HepG2 (cell line): ENCODE data around the gene MED13. TPM values are rescaled to one million over a fixed set of nuclear protein-coding genes. Genes with fewer than 3 reads are reported as not detected.

Experiments used
- ATAC-seq: fragments of 200-7000 bp; cut with Tn5 transposase; 3 replicates; pipeline ENCODE4 v1.9.1; 2020; ENCODE audit warnings: mild to moderate bottlenecking, moderate library complexity
- BruUV-seq: library from RNA; stranded (reverse); fragments of 400-500 nt; replicated peaks from 2 replicates; lab custom pipeline; 2021; lab: Mats Ljungman, UMichigan
- CTCF ChIA-PET: fragments of 300-600 bp; formaldehyde crosslinking; extraction: SDS; loops from one replicate; lab custom pipeline; 2021; ENCODE audit warnings: low total read pairs, inconsistent platforms, low intra/inter-chr PET ratio; lab: Yijun Ruan, JAX
- POLR2A ChIA-PET: fragments of 350-600 bp; sonication (Branson Sonifier 250); formaldehyde crosslinking; loops from one replicate; lab custom pipeline; 2020; ENCODE audit warnings: antibody characterized with exemption, inconsistent platforms; lab: Yijun Ruan, JAX
- DNase-seq: peaks from one replicate; pipeline ENCODE4 v3.0.0-alpha.2; 2015; ENCODE audit warnings: low spot score
- FAIRE-seq: peaks from 3 replicates; lab custom pipeline; 2011; peaks lifted over from hg19 to GRCh38; lab: Jason Lieb, UNC
- H2AFZ ChIP-seq: one replicate; pipeline ENCODE4 v1.6.1; 2011; ENCODE audit warnings: low read length, inconsistent platforms
- H3K27ac ChIP-seq: fragments of 300-600 bp; 3 replicates; pipeline ENCODE4 v1.8.0; 2011; ENCODE audit warnings: mixed run types, mild to moderate bottlenecking, mixed read lengths, low read length, inconsistent platforms; ENCODE audit not compliant: insufficient read depth; ENCODE audit errors: extremely low read length
- H3K27me3 ChIP-seq, 2 experiments: fragments of 200-600 bp in 1 of 2; 2 replicates in 1 of 2; 3 replicates in 1 of 2; pipeline versions ENCODE4 v1.6.0 to v1.8.0; 2011; ENCODE audit warnings: low read length in 2 of 2, mild to moderate bottlenecking in 2 of 2, moderate library complexity in 2 of 2, inconsistent platforms in 1 of 2; ENCODE audit not compliant: insufficient read depth in 2 of 2, control insufficient read depth in 1 of 2
- H3K36me3 ChIP-seq, 2 experiments: fragments of 200-600 bp in 1 of 2; replicated peaks in 1 of 2; 2 replicates in 1 of 2; 3 replicates in 1 of 2; pipeline versions ENCODE4 v1.5.1 to v1.8.0; 2011; ENCODE audit warnings: low read length in 2 of 2, inconsistent platforms in 1 of 2; ENCODE audit not compliant: insufficient read depth in 2 of 2, control insufficient read depth in 1 of 2
- H3K4me1 ChIP-seq: 2 replicates; pipeline ENCODE4 v1.5.1; 2012; ENCODE audit warnings: low read length, inconsistent platforms; ENCODE audit not compliant: insufficient read depth
- H3K4me2 ChIP-seq: 2 replicates; pipeline ENCODE4 v1.6.0; 2011; ENCODE audit warnings: low read depth, low read length, inconsistent platforms
- H3K4me3 ChIP-seq, 3 experiments: fragments of 200-600 bp in 1 of 3; sonication (generic), shearing (Covaris generic) in 1 of 3; replicated peaks in 1 of 3; 2 replicates each; pipeline ENCODE4 v1.5.1; 2011 to 2016; ENCODE audit warnings: low read length in 3 of 3, inconsistent platforms in 2 of 3, low read depth in 2 of 3, mild to moderate bottlenecking in 2 of 3, control low read depth in 1 of 3, mixed read lengths in 1 of 3; ENCODE audit not compliant: insufficient read depth in 1 of 3
- H3K79me2 ChIP-seq: one replicate; pipeline ENCODE4 v1.6.1; 2011; ENCODE audit warnings: low read length, inconsistent platforms; ENCODE audit not compliant: insufficient read depth
- H3K9ac ChIP-seq: 2 replicates; pipeline ENCODE4 v1.6.0; 2011; ENCODE audit warnings: mild to moderate bottlenecking, low read depth, low read length, inconsistent platforms; ENCODE audit not compliant: insufficient read depth
- H3K9me3 ChIP-seq: 2 replicates; pipeline ENCODE4 v1.5.1; 2012; ENCODE audit warnings: mild to moderate bottlenecking, low read length
- H4K20me1 ChIP-seq: 2 replicates; pipeline ENCODE4 v1.6.0; 2011; ENCODE audit warnings: inconsistent platforms, mild to moderate bottlenecking, low read length, moderate library complexity; ENCODE audit not compliant: insufficient read depth
- DR1 ChIP-seq: sonication (generic); formaldehyde crosslinking; IDR thresholded peaks from 2 replicates; pipeline ENCODE4 v1.8.0; 2021; ENCODE audit warnings: mild to moderate bottlenecking, missing genetic modification reagents, inconsistent platforms
- MED13 ChIP-seq: sonication (generic); formaldehyde crosslinking; IDR thresholded peaks from 2 replicates; pipeline ENCODE4 v1.5.0; 2020; ENCODE audit warnings: missing genetic modification reagents
- PLRG1 ChIP-seq: fragments of 450-650 bp; conservative IDR thresholded peaks from 2 replicates; pipeline ENCODE4 v1.6.1; 2016
- PLSCR1 ChIP-seq: sonication (generic); formaldehyde crosslinking; IDR thresholded peaks from 2 replicates; pipeline ENCODE4 v1.5.0; 2020; ENCODE audit warnings: missing genetic modification reagents, mild to moderate bottlenecking, borderline replicate concordance
- RAD21 ChIP-seq: fragments of 450-650 bp; formaldehyde crosslinking; IDR thresholded peaks from 2 replicates; pipeline ENCODE4 v1.5.0; 2020; ENCODE audit warnings: mild to moderate bottlenecking
- RARA ChIP-seq: IDR thresholded peaks from 2 replicates; pipeline ENCODE4 v1.6.1; 2016; ENCODE audit warnings: missing genetic modification reagents, missing compliant biosample characterization
- SP140L ChIP-seq: sonication (generic); formaldehyde crosslinking; IDR thresholded peaks from 2 replicates; pipeline ENCODE4 v1.4.0; 2020; ENCODE audit warnings: missing genetic modification reagents, borderline replicate concordance
- TFDP2 ChIP-seq: sonication (generic); formaldehyde crosslinking; IDR thresholded peaks from 2 replicates; pipeline ENCODE4 v1.4.0; 2020; ENCODE audit warnings: missing genetic modification reagents
- ZBTB2 ChIP-seq: sonication (generic); formaldehyde crosslinking; IDR thresholded peaks from 2 replicates; pipeline ENCODE4 v1.8.0; 2022; ENCODE audit warnings: low read depth, missing genetic modification reagents
- ZBTB25 ChIP-seq: IDR thresholded peaks from 2 replicates; pipeline ENCODE4 v1.6.1; 2018; ENCODE audit warnings: missing genetic modification reagents
- ZBTB49 ChIP-seq: sonication (generic); formaldehyde crosslinking; IDR thresholded peaks from 2 replicates; pipeline ENCODE4 v1.4.0; 2020; ENCODE audit warnings: missing genetic modification reagents, borderline replicate concordance
- ZFYVE20 ChIP-seq: sonication (generic); formaldehyde crosslinking; IDR thresholded peaks from 2 replicates; pipeline ENCODE4 v1.8.0; 2023; ENCODE audit warnings: low read depth, mild to moderate bottlenecking, moderate library complexity, missing genetic modification reagents, borderline replicate concordance
- ZNF33A ChIP-seq: sonication (generic); formaldehyde crosslinking; IDR thresholded peaks from 2 replicates; pipeline ENCODE4 v1.5.1; 2020; ENCODE audit warnings: missing genetic modification reagents, mild to moderate bottlenecking, moderate library complexity, borderline replicate concordance
- ZNF430 ChIP-seq: sonication (generic); formaldehyde crosslinking; IDR thresholded peaks from 2 replicates; pipeline ENCODE4 v1.9.0; 2021; ENCODE audit warnings: mild to moderate bottlenecking, missing genetic modification reagents
- ZNF570 ChIP-seq: sonication (generic); formaldehyde crosslinking; IDR thresholded peaks from 2 replicates; pipeline ENCODE4 v1.4.0; 2020; ENCODE audit warnings: mild to moderate bottlenecking, missing genetic modification reagents, borderline replicate concordance
- ZNF598 ChIP-seq: sonication (generic); formaldehyde crosslinking; IDR thresholded peaks from 2 replicates; pipeline ENCODE4 v1.5.1; 2020; ENCODE audit warnings: mild to moderate bottlenecking, missing genetic modification reagents, borderline replicate concordance
- ZNF839 ChIP-seq: sonication (generic); formaldehyde crosslinking; IDR thresholded peaks from 2 replicates; pipeline ENCODE4 v1.4.0; 2020; ENCODE audit warnings: missing genetic modification reagents, mild to moderate bottlenecking, borderline replicate concordance
- WGBS: methylation state at CpG from one replicate; pipeline ENCODE4 v1.1.6; 2017; ENCODE audit warnings: low lambda C conversion rate; 5-methylcytosine and 5-hydroxymethylcytosine counted together
- in situ Hi-C: cut with HindIII; loops from 2 replicates; pipeline ENCODE4 v1.10.0; 2017; ENCODE audit warnings: low pct_unique_long_range_greater_than_20kb; ENCODE audit not compliant: extremely low pct_ligation_motif_present
- intact Hi-C: fragments of 100-400 bp; cut with micrococcal nuclease; formaldehyde crosslinking; loops from one replicate; pipeline ENCODE4 v1.10.0; 2022; ENCODE audit not compliant: unreplicated experiment
- polyA plus RNA-seq, 8 experiments: library from polyadenylated mRNA; depleted of rRNA in 3 of 8; stranded (reverse) in 7 of 8; unstranded in 1 of 8; fragments of >200 nt; fragmentation: Illumina TruSeq in 4 of 8; extraction: Trizol in 4 of 8; gene quantifications; 2 replicates each; pipeline versions ENCODE4 v1.2.1 to v1.2.3, GENCODE V29; 2011 to 2016; ENCODE audit warnings: low read depth in 4 of 8, missing spikeins in 1 of 8, mixed read lengths in 1 of 8; ENCODE audit not compliant: insufficient read depth in 1 of 8
- total RNA-seq, 5 experiments: library from RNA; depleted of rRNA; stranded (reverse); fragments of >200 nt; fragmentation: Illumina TruSeq; extraction: Trizol; gene quantifications; 2 replicates each; pipeline ENCODE4 v1.2.3, GENCODE V29; 2016; ENCODE audit warnings: low read depth in 1 of 5

MED13 gene
- total and polyA plus RNA-seq, 2 of the 13 experiments (the other 11 are each of a cell fraction or from before 2014, with no cell fraction given): 27.4 to 69.1 TPM

GRCh38 chr17:61908292-61909037, 156.6 kb downstream of the MED13 start:
- H3K9me3 ChIP-seq: no peaks in the 10 kb centered on the region
- H3K27me3 ChIP-seq: no peaks in the 10 kb centered on the region
- ATAC-seq (no peak), FAIRE-seq (no peak), DNase-seq (no peak)
- no peak overlapping the region for H3K4me2 ChIP-seq
- no peaks in the 10 kb centered on the region for H3K4me1 ChIP-seq
- 95% methylated on average over 7 of the region's 7 CpGs for WGBS
- H3K4me3 ChIP-seq: no peak overlapping the region
- peaks cover 28 to 80% of the 10 kb centered on the region in 2 experiments for H3K36me3 ChIP-seq
- no peaks in the 10 kb centered on the region for H3K79me2 ChIP-seq
- no peaks in the 10 kb centered on the region for H4K20me1 ChIP-seq
- in situ Hi-C loops (no loop called here), intact Hi-C loops (no loop called here)
- ChIA-PET POLR2A (no interaction called here), CTCF (no interaction called here)
- H2AFZ ChIP-seq: no peak overlapping the region
- no TSS peak for BruUV-seq
- H3K27ac ChIP-seq: no peak overlapping the region
- no peak overlapping the region for H3K9ac ChIP-seq
- TF ChIP-seq SP140L (CRISPR knock-in tag) (no peak), ZBTB2 (CRISPR knock-in tag) (no peak), ZNF570 (CRISPR knock-in tag) (no peak), ZBTB25 (CRISPR knock-in tag) (no peak), ZNF430 (CRISPR knock-in tag) (no peak), TFDP2 (CRISPR knock-in tag) (no peak), ZNF598 (CRISPR knock-in tag) (no peak), DR1 (no peak), PLRG1 (no peak), ZBTB49 (CRISPR knock-in tag) (no peak), PLSCR1 (CRISPR knock-in tag) (no peak), RAD21 (CRISPR knock-in tag) (no peak), ZFYVE20 (CRISPR knock-in tag) (no peak), ZNF839 (CRISPR knock-in tag) (no peak), MED13 (CRISPR knock-in tag) (no peak), RARA (no peak), ZNF33A (no peak)
